Hippocampal formation (tissue), 2 donors: Measurements from ENCODE around the gene CRPPA.
"Not testable (repeated sequence)": the region's sequence is repeated elsewhere in the genome, so short reads cannot be mapped to it uniquely, and the experiment has no call there.

ENCODE experiments used
- DNase-seq, 2 donors: peaks; one replicate each; lab custom pipeline; 2025; lab: John Stamatoyannopoulos, UW

CRPPA gene

DNA sequence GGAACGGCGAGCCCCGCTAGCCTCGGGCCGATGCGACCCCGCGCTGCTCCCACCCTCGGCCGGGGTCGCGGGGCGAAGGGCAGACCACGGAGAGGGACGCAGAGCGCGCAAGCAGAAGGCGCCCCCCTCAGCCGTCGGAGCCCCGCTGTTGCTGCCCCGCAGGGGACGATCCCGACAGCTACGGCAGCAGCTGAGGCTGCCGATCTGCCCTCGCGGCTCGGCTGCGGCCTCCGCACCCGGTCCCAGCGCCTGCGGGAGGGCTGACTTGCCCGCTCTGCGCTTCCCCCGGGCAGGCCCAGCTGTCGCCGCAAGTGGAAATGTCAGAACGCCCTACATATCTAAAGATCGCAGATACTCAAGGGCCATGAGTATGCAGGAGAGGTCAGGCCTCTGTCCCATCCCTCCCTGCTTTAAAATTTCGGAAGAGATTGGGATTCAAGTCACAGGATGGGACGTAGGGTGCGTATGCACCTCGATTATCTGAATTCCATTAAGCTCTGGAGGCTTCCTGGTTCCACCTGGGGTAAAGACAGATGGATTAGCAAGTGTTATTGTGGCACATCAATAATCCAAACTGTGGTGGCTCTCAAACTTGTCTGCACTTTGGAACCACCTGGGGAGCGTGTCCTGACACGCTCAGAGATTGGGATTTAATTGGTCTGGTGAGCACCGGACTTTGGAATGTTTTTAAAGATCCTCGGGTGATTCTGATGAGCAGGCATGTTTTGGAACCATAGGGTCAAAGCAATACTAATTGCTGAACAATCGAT lies at the start of gene CRPPA:
CRPPA (minus strand) TSS at position 206 of the 770 bp plus-strand sequence. CDS start 216 bp downstream, outside the sequence.
- peak; percentile 23 to 68 for DNase-seq

DNA sequence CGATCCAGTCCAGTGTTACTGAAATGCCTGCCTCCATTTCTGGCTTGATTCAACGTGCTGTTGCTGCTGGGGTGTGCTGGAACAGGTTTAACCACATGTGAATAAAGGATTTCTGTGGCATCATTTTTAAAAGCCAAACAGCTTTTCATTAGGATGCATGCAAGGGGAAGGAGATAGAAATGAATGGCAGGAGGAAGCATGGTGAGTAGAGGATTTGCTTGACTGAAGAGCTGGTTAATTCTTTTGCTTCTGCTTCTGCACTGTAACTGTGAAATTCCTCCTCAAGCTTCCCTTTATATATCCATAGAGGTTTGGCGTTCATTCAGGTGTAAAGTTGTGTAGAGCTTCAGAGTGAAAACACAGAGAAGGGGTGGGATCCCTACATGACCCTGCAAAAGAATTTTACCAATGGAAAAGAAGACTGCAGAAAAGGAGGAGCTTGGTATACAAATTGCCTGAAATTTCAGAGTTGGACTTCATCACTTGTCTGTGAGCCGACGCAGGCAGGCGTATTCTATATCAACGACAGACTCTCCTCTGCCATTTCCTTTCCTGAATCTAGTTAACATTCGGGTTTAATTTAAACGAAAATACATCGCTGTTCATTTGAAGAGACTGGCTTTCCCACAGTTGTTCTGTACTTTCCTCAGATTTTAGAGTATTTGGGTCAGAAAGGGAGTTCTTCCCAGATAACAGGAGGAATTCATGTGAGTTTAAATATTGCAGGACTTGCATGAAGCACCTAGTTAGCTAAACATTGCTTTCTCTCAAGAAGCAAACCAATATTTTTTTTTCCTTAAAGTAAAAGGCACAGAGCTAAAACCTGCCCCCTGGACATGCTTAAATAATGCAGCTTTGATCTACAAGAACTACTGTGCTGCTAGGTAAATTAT lies 44.4 kb upstream of the CRPPA start, which contains the start of gene SOSTDC1:
SOSTDC1 (minus strand) TSS at position 270 of the 893 bp plus-strand sequence; CDS start at position 200, 70 bp downstream.
- DNase-seq: no peak

DNA sequence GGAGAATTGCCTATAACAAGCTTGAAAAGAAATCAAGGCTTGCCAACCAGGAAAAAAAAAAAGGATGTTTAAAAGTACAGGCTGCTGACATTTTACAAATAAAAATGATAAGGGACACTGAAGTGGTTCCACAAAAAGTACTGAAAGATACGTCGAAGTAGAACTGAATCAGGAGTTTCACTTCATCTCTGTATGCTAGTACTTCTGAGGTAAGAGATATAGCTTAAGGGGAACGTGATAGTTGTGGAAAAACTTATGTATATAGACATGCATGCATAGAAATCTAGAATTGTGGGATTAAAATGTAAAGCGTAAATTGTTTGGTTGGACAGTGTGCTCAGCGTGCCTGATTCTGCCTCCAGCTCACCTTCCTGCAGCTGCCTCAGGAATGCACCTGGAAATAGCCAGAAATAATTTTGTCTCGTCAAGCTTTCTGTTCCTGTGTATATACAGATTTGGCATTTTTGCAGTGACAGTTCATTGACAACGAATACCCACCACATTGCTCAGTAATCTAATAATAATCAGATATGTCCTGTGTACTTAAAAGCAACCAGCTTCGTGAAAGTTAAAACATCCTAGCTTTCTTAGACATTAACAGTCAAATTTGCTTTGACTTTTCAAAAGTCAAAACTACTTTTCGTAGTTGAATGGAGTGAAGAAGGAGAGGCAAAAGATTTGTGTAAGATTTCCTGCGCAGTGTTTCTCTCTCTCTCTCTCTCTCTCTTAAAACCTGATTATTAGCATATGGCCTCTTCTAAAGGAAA lies 42.8 kb upstream of the CRPPA start:
- no peak for DNase-seq

DNA sequence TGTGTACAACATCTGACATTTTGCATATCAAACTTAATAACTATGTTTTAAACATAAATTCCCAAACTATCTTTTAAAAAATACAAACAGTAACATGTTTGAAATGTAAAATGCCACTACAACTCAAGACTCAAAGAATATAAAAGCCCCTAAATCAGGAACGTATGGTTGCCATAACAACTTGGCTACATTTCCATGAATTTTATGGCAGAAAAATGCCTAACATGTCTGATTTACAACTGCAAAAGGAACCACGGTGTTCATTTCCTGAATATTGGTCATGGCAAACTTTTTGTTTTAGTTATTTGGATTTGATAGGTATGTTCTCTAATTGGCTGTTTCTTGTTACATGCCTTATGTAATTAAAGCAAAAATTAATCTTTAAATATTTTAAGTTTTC lies 42.2 kb upstream of the CRPPA start:
- no peak for DNase-seq

DNA sequence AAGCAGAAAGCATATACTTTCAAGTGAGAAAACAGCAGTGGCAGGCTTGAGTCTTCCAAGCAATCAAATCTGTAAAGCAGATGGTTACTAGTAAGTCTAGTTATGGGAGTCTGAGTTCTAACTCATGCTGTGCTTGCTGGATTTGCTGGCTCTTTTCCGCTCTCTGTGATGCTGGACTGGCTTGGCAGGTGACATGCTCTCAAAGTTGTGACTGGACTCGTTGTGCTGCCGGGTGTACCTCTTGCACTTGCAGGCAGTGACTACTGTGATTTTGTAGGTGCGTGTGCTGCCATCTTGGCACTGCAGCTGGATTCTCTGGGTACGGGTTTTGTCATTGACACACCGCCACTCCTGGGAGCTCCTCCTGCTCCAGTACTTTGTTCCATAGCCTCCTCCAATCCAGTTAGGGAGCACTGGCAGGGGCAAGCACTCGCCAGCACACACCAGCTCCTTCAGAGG lies 41.1 kb upstream of the CRPPA start:
- DNase-seq: no peak

DNA sequence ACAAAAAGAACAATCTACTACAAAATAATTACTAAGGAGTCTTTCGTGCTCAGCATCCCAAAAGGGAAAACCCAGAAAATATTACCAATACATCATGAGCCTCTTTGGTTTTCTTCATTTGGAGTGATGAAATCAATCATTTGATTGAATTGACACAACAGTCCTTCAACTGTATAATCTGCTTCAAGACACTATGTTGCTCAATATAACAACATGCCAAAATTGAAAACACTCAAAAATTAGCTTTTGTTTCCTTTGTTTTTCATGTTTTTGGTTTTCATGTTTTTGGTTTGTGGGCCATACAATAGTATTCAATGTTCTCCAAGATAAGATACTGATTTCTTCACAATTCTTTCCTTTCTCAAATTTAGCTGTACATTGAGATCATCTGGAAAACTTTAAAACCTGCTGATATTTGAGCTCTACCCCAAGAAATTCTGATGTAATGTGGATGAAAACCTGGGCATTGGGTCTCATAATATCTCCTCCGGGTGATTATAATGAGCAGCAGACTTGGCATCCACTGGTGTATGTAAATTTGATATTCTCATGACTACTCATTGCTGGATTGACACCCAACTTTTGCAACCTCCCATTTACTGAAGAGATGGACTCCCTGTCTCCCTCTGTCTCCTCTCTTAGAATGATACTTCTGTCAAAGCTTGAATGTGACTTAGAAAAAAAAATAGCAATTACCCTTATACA lies 39.6 kb upstream of the CRPPA start:
- no peak for DNase-seq

DNA sequence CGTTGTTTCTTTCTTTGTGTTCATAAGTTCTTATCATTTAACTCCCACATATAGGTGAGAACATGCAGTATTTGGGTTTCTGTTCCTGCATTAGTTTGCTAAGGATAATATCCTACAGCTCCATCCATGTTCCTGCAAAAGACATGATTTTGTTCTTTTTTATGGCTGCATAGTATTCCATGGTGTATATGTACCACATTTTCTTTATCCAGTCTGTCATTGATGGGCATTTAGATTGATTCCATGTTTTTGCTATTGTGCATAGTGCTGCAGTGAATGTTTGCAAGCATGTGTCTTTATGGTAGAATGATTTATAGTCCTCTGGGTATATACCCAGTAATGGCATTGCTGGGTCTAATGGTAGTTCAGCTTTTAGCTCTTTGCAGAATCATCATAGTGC lies 35.0 kb upstream of the CRPPA start:
- not testable (repeated sequence) for DNase-seq

DNA sequence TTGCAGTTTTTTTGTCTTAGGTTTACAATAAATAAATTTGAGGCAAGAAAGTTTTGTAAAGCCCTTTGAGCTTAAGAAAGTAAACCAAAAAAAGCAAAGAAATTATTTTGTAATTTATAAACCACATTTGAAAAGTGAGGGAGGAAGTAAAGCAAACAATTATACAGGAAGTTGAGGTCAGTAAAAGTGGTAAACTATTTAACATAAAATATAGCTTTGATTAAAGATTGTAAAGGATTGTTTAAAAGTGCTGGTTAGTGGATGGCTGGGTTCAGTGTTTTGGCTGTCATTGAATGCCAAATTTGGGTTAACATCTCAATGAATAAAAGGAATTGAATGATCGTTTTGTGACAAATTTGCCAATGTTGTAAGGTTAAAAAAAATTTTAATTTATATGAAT lies 34.3 kb upstream of the CRPPA start:
- no peak for DNase-seq

DNA sequence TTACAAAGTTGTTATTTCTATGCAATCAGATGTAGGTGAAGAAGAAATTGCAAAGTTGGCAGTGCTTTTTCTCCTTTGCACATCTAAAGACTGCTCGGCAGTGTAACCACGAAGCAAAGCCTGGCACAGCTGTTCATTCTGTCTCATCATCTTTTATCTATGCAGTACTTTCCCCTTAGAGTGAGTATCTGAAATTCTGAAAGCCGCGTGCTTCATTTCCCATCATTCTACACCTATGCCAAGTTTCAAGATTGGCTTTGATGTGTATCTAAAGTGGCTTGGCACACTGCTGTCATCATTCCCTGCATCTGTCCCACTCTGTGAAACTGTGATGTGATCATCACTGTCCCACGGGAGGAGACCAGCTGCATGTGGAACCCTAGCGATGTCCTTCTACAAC lies 29.0 kb upstream of the CRPPA start:
- peak in 1 of 2 donors; percentile 36 for DNase-seq

DNA sequence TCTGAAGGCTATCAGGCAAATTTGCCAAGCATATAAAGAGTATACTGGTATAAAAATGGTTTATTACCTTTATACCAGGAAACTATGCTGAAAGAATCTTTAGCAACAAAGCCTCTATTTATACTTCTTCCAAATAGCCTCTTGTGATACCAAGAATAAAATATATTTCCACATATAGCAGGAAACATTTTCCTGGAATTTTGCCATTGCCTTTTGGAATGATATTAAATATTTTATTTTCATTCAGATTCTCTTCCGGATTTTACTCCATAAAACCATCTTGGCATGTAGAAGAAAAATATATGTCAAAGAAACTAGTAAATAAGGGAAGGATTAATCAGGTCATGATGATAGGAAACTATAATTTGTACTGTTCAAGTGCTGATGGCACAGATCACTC lies 26.5 kb upstream of the CRPPA start:
- no peak for DNase-seq

DNA sequence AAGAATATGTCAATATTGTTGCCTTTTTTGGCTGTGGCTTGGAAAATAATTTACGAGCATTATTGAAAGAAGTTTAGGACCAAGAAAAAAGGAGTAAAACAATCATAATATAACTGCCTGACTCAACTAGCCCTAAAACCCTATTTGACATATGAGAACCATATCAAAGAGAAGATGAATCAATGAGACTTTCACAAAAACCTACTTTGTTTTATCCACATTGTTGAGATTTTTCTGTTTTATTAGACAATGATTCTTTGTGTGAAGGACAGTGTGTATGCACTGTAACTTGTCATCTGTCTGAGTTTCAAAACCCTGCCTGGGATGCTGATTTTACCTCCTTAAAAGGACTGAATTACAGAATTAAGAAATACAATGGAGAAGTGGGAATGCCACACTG lies 25.2 kb upstream of the CRPPA start:
- no peak for DNase-seq

DNA sequence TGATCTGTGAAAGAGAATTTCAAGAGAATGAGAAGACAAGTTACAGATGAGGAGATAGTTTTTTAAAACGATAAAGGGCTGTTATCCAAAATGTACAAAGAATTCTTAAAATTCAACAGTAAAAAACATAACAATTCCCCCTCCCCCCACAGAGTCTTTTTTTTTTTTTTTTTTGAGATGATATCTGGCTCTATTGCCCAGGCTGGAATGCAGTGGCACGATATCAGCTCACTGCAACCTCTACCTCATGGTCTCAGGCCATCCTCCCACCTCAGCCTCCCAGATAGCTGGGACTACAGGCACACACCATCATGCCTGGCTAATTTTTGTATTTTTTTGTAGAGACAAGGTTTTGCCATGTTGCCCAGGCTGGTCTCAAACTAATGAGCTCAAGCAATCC lies 22.5 kb upstream of the CRPPA start:
- not testable (repeated sequence) for DNase-seq

DNA sequence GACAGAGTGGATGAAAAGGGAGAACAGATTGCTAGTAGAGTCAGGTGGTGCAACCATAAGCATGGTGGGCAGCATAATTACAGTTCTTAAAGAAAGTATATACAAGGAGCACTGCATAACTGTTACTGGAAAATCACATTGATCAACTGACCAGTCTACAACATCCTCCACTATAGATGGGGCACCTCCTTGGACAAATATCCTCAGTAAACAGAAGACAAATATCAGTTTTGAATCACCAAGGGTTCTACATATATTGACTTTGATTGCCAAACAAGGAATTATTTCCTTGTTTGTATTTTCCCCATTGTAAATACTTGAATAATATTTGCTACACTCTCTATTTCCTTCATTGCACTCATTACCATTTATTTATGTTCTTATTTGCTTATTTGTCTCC lies 17.6 kb upstream of the CRPPA start:
- no peak for DNase-seq

DNA sequence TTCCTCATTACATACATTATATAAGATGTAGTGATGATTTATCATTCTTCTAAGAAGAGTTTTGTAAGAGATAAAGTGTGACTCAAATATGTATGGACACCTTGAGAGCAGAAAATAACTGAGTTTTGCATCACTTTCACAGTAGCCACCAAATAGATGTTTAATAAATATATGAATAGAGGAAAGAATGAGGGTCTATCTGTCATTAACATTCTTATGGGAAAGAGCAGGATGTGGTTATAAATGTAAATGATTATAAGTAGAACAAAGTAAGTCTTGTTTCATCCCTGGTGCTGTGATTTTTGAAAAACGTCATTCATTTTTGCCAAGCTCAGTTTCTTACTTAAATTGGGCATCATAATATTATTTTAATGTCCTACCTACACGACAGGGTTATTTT lies 15.0 kb upstream of the CRPPA start:
- no peak for DNase-seq

DNA sequence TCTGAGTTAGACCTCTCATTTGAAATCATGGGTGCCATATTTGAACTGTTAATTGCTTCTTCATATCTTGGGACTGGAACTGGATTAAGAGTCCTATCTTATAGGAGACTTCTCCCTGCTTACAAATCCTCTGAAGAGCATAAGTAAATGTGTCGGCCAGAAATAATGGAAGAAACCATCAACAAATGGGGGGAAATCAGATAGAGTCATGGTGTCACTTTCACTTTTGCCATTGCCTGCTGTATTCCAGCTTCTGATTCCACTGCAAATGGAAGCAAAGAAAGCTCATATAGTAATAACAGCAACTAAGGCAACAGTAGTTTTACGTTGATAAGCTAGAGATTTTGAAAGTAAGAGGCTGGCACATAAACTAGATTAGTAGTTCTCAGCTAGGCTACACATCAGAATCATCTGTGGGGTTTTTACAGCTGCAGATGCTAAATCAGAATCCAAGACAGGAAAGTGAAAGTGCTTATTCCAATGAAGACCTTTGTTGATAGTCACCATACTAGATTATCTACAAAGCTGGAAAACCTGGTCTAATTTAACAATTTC lies 12.3 kb upstream of the CRPPA start:
- no peak for DNase-seq

DNA sequence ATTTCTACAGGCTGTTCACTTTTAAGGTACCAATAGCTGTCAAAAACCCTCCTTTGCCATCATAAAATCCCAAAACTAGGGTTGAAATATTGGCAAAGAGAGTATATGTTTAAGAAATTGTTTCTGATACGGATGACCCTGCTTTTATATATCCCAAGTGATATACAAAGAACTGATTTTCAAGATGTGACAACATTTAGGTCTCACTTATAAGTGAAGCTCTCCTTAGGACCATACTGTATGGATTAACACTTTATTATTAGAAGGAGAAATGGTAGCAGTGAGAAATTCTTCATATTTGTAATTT lies 11.0 kb upstream of the CRPPA start:
- DNase-seq: no peak

DNA sequence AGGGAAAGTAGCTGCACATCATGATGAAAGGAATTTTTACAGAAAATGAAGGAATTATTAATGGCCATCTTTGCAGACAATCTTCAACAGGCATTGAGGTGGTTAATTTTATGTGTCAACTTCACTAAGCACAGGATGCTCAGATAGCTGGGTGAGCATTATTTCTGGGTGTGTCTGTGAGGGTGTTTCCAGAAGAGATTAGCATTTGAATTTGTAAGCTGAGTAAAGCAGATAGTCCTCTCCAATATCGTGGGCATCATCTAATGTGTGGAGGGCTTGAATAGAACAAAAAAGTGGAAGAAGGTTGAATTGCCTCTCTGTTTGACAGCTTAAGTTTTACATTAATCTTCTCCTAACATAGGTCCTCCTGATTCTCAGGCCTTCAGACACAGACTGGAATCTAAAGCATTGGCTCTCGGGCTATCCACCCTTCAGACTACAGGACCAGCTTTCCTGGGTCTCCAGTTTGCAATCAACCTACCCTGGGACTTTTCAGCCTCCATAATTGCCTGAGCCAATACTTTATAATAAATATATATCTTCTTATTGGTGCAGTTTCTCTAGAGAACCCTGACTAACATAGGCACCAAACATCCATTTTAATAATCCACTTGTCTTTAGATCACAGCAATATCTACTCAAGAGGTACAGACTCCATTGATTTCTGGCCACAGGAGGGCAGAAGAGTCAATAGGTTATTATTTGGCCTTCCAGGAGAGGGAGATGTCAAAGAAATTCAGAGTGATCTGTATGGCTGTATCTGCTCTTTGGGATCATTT lies 10.5 kb upstream of the CRPPA start:
- peak; percentile 8 to 41 for DNase-seq

DNA sequence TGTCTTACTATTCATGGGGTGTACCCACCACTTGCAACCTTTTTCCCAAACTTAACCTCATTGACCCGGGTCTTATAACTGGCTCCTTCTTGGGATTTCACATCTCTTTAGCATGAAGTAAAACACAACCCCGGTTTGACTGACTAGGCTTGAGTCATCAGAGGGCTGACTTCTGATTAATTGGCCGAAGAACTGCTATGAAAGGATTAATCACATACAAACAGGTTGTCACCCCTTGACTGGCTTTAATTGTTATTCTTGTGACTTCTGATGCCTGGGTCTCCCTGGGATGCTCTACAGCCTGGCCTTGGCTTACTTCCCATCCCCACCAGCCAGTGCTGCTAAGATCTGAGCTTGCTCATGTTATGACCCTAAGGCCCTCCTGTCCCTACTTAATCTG lies 8.8 kb upstream of the CRPPA start:
- no peak for DNase-seq

DNA sequence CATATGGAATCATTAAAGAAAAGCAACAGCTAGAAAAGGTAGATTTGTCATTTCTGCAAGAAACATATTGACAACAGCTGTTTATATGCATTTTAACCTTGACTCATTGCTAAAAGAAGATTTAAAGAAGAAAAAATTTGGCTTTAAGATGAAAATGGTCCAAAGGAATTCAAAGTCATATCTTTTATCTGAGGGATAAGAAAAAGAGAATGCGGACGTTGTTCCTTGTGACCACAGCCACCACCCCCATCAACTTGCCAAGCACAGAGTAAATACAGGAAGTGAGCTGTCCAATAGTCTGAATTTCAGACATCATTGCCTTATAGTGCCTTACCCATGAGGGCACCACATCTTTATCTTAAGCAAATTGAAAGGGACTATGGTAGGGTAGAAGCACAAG lies 7.3 kb upstream of the CRPPA start:
- no peak for DNase-seq

DNA sequence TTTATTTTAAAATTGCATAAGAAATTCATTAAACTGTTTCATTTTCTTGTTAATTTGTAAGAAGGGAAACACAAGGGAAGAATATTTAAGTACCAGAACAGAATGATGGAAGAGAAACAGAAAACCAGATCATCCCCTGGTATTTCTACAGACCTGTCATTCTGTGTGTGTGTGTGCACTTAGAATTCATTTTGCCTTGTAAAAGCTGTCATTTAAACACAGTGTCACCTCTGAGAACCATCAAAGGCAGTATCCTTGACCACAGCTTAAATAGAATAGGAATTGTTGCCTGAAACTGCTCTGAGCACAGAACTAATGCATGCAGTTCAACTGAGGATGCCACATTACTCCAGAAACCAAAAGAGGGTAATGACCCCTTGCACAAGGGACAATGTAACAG lies 6.8 kb upstream of the CRPPA start:
- no peak for DNase-seq

DNA sequence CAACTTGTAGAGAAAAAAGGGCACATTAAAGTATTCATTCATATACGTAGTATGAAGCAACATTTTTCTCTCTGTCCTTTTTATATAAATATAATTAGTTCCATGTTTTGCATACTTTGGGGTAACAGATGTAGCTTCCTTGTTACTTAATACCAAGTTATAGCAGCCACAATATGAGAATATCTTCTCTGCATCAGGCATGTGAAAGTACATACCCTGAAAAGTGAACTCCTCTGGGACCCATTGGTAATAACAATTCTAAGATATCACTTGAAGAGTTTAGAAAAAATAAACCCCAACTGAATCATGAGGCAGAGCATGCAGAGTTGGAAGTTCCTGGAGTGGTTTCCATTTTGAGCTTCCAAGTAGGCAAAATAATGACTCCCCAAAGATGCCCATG lies 2.4 kb upstream of the CRPPA start:
- DNase-seq: no peak
